Tibial nerve (tissue), 4 donors: ENCODE results near the gene RBKS.

Experiments
- EP300 ChIP-seq, 2 donors: sonication (generic); formaldehyde crosslinking; IDR thresholded peaks; one replicate each; pipeline ENCODE4 v1.6.1; 2017; ENCODE audit warnings: antibody characterized with exemption in 2 of 2, mild to moderate bottlenecking in 1 of 2
- POLR2A ChIP-seq, 2 donors: fragments of 450-650 bp; IDR thresholded peaks; one replicate each; pipeline ENCODE4 v1.6.1; 2017; ENCODE audit warnings: antibody characterized with exemption in 2 of 2, mild to moderate bottlenecking in 2 of 2, moderate library complexity in 2 of 2
- TF ChIP-seq, protein P1 (sequence below), 5 experiments: fragments of 200-600 bp in 3 of 5; fragments of 450-650 bp in 2 of 5; sonication (generic) in 3 of 5; IDR thresholded peaks; one replicate each; pipeline ENCODE4 v1.5.1; 2016 to 2019; ENCODE audit warnings: antibody characterized with exemption in 5 of 5, mild to moderate bottlenecking in 3 of 5, moderate library complexity in 2 of 5

DNA sequence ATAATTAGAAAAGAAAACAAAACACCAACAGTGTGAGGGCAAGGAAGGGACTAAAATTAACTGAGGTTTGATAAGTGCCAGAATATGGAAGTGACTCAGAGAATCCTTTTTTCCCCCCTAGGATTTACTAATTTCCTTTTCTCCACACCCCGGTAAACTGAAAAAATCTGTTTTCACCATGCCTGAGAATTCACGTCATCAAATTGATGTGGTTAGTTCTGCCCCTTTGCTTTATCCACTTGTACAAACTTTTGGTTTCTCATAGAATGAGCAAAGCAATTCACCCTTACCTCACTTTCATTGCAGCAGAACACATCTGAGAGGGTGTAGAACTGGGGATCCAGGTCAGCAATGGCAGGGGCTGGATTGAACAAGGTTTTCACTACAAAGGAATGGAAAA is 57.8 kb downstream of the RBKS start:
- TF ChIP-seq, protein P1, sequence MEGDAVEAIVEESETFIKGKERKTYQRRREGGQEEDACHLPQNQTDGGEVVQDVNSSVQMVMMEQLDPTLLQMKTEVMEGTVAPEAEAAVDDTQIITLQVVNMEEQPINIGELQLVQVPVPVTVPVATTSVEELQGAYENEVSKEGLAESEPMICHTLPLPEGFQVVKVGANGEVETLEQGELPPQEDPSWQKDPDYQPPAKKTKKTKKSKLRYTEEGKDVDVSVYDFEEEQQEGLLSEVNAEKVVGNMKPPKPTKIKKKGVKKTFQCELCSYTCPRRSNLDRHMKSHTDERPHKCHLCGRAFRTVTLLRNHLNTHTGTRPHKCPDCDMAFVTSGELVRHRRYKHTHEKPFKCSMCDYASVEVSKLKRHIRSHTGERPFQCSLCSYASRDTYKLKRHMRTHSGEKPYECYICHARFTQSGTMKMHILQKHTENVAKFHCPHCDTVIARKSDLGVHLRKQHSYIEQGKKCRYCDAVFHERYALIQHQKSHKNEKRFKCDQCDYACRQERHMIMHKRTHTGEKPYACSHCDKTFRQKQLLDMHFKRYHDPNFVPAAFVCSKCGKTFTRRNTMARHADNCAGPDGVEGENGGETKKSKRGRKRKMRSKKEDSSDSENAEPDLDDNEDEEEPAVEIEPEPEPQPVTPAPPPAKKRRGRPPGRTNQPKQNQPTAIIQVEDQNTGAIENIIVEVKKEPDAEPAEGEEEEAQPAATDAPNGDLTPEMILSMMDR (IDR thresholded peaks at IDR 0.05) = no peak
- TF ChIP-seq POLR2A (IDR thresholded peaks at IDR 0.05) = no peak
- peak in 1 of 2 donors; percentile 23 for TF ChIP-seq EP300 (IDR thresholded peaks at IDR 0.05)
